Measurements from ENCODE around the gene XRCC5. TPM values are rescaled to one million over a fixed set of nuclear protein-coding genes. Genes with fewer than 3 reads are reported as not detected.
"Not testable (repeated sequence)": the region's sequence is repeated elsewhere in the genome, so short reads cannot be mapped to it uniquely, and the experiment has no call there.

XRCC5 gene
- polyA plus RNA-seq, 4 donors = 248 to 472 (median 325) TPM

DNA sequence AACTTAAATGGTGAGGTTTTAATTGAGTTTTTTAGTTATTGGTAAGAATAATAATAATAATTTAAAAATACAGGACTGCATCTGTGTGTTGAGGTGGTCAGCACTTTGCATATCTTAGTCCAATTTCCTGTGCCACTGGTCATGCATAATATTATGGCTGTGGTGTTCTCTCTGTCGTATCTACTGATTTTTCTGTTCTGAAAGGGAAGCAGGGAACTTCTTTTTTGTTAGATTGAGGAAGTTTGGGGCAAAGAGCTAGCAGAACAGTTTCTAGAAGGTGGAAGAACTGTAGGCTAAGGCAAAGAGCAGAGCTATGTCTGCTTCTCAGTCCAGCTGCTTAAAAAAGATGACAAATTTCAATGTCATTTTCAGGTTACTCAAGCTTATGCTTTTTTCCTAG, 74.3 kb downstream of the XRCC5 start:
- no peak for DNase-seq (ENCODE audit: low read depth in 4 of 4, low spot score in 3 of 4)

DNA sequence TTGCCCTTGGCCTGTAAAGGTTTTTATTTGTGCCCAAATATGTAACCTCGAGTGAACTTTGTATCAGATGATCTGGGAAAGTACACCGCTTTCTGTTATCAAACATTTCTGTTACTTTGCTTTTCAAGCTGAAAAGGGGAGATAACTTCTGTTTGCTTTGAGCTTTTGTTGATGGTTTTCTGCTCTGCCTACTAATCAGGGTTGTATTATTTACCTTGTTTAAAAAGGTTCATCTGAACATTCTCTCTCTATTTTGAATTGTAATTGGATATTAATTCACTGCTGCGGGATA, 79.4 kb downstream of the XRCC5 start:
- DNase-seq (ENCODE audit: low read depth in 4 of 4, low spot score in 3 of 4) = no peak

DNA sequence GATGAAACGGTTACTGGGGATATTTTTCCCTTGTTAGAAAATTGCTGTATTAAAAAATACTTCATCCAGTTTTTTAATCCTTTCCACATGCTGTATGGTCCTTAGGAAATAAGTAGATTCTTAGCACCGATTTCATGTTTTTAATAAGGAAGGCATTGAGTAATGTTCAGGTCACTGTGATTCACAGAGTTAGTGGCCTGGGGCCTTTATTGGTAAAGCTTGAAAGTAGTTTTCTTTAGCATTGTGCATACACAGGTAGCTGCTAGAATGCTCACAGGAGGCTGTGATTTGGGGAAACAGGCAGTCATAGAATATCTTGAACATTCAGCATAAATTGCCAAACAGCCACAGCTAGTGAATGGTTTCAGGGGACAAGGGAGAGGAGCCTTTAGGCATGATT, 79.8 kb downstream of the XRCC5 start:
- DNase-seq (ENCODE audit: low read depth in 4 of 4, low spot score in 3 of 4) = no peak

DNA sequence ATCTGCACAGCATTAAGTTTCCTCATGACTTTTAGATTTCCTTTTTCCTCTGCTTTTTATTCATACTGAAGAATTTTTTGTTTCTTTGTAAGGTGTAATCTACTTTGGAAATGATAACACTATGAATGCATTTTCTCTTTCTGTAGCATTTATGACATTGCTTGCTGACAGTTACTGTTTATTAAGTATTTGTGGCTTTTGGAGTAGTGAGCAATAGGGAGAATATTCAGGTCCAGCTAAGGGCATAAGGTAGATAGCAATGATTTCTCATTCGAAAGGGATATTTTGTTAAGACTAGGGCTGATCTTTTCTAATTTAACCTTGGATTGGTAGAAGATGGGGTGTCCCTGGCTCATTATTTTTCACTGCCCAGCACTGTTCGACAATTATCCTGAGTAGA, 80.3 kb downstream of the XRCC5 start:
- DNase-seq (ENCODE audit: low read depth in 4 of 4, low spot score in 3 of 4) = no peak

DNA sequence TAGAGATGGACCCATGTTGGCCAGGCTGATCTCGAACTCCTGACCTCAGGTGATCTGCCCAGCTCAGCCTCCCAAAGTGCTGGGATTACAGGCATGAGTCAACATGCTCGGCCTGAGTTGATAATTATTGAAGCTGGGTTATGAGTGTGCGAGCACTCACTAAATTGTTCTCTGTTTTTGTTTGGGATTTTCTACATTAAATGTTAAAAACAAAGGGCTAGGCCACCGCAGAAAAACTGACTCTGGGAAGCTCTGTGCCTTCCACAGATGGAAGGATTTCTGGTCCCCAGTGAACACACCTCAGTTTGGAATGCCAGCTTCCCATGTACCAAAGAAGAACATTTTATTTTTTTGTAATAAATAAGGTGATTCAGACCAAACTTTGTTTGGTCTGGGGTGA, 83.0 kb downstream of the XRCC5 start:
- no peak for DNase-seq (ENCODE audit: low read depth in 4 of 4, low spot score in 3 of 4)

DNA sequence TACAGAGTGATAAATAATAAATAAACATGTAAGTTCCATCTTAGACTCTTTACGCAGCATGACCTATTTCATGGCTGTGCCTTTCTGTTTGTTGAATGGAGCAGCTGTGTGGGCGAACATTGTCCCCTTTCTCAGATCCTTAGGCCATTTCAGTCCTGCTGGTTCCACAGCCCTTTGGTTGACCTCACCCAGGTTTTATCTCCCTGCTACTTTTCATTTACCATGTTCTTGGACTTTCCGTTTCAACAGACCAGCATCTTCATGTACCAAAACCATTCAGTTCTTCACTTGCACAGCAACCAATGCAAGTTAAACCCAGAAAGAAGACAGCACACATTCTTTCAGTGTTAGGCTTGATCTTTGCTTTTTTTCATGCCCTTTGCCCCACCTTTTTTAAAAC, 83.8 kb downstream of the XRCC5 start:
- DNase-seq (ENCODE audit: low read depth in 4 of 4, low spot score in 3 of 4) = no peak

DNA sequence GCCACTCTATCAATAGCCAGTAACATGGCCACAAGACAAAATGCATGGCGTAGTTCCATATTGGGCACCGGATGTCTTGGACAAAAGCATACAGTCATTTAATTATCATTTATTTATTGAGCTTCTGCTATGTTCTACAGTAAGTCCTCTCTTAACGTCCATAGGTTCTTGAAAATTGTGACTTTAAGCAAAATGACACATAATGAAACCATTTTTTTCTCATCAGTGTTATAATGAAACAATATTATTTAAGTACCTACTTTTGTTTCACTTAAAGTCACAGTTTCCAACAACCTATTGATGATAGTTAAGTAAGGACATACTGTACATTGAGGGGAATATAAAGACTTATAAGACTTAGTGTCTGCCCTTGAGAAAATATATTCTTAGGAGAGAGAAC, 84.9 kb downstream of the XRCC5 start:
- no peak for DNase-seq (ENCODE audit: low read depth in 4 of 4, low spot score in 3 of 4)

DNA sequence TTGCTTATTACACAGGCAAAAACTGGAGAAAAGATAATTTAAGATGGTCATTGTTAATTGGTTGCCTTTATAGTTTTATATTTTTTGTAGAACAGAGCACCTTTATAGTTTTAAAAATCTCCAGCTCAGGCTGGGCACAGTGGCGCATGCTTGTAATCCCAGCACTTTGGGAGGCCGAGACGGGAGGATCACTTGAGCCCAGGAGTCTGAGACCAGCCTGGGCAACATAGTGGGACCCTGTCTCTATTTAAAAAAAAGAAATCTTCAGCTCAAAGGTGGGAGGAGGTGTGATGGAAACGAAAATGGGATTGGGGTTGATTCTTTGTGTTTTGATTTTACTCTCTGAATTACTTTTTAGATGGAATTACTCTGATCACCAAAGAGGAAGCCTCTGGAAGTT, 85.4 kb downstream of the XRCC5 start:
- DNase-seq (ENCODE audit: low read depth in 4 of 4, low spot score in 3 of 4) = no peak

DNA sequence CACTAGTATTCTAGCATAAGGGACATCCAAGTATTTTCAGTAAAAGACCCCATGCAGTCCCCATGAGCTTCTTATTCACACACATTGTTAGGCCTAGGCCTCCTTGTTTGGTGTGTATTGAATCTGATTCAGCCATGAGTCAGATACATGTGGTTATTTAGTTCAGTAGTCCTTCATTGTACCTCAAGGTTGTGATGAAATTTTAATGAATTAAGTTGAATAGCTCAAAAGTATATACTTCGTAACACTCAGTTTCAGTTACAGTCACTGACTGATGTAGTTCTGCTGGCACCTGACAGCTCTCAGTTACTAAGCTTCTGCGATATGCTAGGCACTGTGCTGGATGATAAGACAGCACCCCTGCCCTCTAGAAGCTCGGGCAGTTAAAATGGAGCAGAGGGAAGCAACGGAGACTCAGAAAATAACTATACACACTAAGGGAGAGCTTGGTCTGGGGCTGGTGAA, 86.4 kb downstream of the XRCC5 start:
- DNase-seq (ENCODE audit: low read depth in 4 of 4, low spot score in 3 of 4) = no peak

DNA sequence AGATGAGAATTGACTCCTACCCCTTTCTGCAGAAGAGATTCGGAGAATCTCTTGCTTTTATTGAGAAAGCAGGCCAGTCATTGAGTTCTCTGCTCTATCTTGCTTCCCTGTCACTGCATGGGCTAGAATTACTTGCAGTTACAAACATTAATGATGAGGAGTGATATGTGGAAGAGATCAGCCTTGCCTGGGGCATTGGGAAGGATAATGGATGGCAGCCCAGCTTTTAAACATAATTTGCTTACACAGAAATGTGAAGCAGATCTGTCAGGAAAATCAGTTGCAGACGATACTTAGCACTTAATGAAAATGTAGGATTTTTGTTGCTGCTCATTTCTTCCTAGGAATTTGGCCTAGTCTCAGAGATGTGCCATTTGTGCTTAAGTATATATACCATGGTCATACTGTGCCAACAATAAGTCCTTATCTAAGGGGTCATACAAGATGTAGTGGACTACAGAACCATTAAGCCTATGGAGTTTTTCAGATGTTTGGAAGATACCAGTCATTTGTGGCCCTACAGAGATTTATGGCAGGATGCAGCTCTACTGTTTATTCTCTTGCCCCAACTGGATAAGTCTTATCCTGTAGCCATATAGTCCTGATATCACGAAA, 92.7 kb downstream of the XRCC5 start:
- DNase-seq (ENCODE audit: low read depth in 4 of 4, low spot score in 3 of 4) = no peak

DNA sequence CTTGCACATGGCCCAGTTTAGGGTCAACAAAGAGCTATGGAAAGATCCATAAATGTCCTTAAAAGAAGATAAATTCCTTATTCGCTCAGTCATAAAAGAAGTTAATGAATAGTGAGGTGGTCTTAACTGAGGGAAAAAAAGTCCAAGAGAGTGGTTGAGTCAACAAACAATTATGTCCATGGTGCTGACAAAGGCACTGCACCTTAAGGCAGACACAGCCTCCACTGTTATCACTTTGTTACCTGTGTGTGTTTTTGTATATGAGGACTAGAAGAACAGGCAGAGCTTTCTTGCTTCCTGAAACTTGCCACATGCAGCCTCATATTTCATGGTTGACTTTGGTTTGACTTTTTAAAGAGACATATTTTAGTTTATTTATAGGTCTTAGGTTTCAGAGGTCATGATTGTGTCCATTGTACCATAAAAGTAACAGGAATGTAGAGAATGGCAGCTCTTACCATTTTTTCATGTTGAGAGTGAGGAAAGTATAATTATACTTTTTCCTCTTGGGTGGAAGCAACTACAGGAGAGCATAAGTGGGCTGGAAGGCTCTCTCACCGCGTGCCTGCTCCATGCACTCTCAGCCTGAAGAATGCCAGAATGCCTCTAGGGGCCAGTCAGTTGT, 93.6 kb downstream of the XRCC5 start:
- no peak for DNase-seq (ENCODE audit: low read depth in 4 of 4, low spot score in 3 of 4)

DNA sequence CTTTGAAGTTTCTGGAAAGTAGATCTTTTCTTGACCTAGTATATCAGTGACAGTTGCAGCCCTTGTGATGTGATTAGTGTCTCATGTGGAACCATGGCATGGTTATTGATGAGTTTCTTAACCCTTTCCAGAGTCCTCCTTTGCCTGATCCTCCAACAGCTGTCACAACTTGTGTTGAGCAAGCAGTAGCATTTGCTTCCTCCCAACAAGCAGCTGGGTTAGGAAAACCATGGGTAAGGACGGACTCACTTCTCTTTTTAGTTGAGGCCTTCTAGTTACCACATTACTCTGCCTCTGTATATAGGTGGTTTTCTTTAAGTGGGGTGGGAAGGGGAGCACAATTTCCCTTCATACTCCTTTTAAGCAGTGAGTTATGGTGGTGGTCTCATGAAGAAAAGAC, 96.3 kb downstream of the XRCC5 start:
- DNase-seq (ENCODE audit: low read depth in 4 of 4, low spot score in 3 of 4) = no peak

DNA sequence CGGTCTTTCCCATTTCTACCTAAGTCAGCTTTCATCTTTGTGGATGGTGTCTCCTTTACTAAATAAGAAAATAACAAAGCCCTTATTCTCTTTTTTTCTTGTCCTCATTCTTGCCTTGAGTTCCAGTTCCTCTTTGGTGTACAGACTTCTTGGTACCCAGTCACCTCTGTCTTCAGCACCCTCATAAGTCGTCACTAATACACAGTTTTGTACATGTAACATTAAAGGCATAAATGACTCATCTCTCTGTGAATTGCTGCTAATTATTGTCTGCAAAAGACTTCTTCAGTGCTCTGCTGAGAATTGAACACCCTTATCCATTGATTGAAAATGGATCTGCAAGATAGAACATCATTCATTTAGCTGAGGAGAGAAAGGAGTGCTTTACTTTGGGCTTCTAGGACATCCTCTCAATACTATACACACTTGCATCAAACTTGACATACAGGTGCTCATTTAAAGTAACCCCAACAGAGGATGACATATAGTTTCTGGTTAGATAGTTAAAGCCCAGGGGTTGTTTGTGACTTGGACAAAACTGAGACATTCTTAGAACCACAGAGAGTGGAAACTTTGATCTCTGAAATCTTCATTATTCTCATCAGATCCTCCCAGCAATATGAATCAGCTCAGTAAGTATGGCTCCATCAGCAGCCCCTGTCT, 97.0 kb downstream of the XRCC5 start:
- no peak for DNase-seq (ENCODE audit: low read depth in 4 of 4, low spot score in 3 of 4)

DNA sequence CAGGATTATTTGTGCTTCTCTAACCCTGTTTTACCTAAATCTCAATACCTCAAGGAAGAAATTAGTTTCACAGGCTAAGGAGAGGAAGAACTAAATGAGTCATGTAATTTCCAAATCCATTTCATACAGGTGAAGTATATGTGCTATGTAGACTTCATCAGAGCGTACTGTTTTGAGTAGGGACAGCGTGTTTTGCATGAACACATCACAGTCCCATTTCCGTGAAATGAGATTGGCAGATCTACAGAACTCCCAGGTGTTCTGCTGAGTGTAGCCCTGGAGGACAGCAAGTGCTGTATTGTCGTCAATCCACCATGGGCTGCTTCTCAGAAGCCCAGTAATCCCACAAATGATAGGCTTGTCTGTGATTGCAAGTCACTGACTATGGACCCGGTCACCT, 97.7 kb downstream of the XRCC5 start:
- DNase-seq (ENCODE audit: low read depth in 4 of 4, low spot score in 3 of 4) = no peak

DNA sequence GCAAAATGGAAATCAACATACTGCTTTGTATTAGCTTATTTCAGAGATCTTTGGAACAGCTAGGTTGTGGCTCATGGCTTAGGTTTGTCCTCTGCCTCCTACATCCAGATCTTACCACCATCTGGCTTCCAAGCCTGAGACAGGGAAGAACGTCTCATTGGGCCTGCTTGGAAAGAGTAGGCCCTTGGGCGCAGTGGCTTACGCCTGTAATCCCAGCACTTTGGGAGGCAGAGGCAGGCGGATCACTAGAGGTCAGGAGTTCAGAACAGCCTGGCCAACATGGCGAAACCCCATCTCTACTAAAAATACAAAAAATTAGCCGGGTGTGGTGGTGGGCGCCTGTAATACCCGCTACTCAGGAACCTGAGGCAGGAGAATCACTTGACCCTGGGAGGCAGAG, 99.5 kb downstream of the XRCC5 start:
- DNase-seq (ENCODE audit: low read depth in 4 of 4, low spot score in 3 of 4) = not testable (repeated sequence)

DNA sequence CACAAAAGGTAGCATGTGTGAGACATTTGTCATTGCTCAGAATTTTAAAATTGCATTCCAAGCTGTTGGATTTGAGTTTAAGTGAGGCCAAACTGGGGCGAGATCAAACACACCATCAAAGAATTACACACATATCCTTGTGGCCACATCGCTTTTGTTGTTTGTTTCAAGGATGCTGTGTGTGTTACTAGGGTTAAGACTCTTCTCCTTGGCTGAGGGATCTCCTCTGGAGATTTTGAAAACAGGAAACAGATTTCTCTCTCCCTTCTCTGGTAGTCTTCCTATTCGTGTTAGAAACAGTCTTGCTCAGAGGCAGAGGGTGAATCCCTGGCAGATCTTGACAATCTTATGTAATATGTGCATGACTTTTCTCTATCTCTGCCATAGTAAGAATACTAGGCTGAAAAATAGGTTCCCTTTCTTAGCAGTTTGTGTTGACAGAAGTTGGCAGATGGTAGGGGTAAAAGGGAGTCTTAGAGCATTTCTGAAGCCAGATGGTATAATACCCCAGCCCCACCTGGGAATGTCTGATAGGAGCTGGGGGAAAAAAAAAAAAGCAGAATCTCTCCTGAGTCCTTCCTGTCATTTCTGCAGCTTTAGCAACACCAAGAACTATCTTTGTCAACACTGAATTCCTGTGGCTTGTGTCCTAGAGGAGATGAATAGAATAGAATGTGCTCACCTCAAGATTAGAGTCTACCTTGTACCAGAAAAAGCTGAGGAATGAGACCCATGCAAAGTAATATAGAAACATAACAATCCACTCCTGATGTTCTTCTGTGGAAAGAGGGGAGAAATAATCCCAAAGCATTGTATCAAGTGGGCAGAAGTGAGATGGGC, 101.8 kb downstream of the XRCC5 start:
- DNase-seq (ENCODE audit: low read depth in 4 of 4, low spot score in 3 of 4) = no peak

DNA sequence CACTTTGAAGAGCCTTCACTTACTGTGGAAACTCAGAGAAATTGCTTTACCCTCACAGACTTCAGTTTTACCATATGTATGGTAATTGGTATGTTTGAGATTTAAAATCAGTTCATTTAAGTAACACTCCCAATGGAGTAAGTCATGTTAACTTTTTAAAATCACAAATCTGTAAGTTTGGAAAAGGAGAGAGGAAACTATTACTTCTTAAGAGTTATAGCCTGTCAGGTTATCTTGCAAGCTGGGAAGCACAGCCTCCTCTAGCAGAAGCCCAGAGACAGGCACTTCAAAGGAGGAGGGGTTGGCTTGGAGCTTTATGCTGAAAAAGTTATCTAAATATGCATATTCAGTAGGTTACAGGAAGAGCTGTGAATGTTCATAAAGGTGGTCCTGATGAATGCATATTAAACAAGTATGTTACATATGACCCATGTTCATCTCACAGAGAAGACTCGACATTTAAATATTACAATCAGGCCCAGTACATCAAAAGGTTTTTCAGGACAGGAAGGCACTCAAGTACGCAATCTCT, 102.5 kb downstream of the XRCC5 start:
- no peak for DNase-seq (ENCODE audit: low read depth in 4 of 4, low spot score in 3 of 4)

DNA sequence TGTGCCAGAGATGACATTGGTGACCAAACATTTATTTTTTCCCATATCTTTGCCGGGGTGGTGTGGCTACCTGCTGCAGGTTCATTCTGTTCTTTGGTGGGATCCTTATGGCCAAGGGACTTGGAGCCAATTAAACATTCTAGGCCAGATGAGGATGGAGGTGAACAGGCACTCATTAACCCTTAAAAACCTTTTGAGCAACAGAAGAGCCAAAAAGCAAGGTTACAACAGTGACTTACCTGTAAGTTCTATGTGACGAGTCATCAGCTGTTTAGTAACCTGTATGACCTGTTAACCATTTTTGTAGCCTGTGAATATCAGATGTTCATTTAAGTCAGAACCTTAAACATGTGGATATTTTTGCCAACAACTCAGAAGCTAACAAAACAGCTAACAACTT, 105.6 kb downstream of the XRCC5 start:
- DNase-seq (ENCODE audit: low read depth in 4 of 4, low spot score in 3 of 4) = no peak

DNA sequence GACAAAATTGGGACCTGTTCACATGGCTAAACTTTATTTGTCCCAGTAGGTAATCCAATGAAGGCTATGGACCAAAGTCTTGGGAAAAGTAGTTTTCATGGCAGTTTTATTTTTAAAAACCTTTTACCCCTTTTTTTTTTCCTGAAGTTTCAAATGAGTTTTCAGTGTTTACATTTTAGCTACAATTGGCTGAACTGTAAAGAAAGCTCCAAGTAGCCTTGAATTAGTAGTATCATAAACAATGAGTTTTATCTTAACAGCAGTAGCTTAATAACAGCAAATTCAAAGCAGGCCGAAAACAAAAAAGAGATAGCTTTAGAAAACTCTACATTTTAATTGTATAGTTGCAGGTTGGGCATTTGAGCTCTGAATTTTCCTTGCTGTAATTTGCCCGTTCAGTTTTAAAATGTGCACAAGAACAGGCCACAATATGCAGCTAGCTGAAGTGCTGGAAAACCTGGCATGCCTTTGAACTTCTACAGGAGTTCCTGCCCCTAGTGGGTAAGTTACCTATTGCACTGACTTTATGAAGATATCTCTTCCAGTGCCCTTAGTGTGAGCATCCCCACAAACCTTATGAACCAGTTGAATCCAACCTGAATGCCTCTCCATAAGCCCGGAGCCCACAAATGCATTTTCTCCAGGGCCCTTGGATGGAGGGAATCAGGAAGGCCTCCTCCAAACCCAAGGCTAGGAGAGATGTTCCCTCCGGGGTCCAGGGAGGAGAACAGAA, 106.7 kb downstream of the XRCC5 start:
- DNase-seq (ENCODE audit: low read depth in 4 of 4, low spot score in 3 of 4) = no peak

All from left renal pelvis (tissue), 4 donors.